Mucosa of descending colon (tissue), 3 donors: ENCODE measurements around the gene FABP1. TPM values are rescaled to one million over a fixed set of nuclear protein-coding genes. Genes with fewer than 3 reads are reported as not detected.

Experiments used
- ATAC-seq: fragments of 200-7000 bp; cut with Tn5 transposase; one replicate; pipeline ENCODE4 v1.9.1; 2020; ENCODE audit warnings: mild to moderate bottlenecking, moderate library complexity
- DNase-seq, 3 donors: peaks; one replicate each; pipeline ENCODE4 v3.0.0-alpha.2; 2020
- H3K36me3 ChIP-seq: fragments of 200-600 bp; one replicate; pipeline ENCODE4 v1.8.0; 2021; ENCODE audit warnings: low read depth, mild to moderate bottlenecking
- H3K4me1 ChIP-seq: fragments of 200-600 bp; one replicate; pipeline ENCODE4 v1.8.0; 2021; ENCODE audit warnings: low read depth, mild to moderate bottlenecking
- H3K4me3 ChIP-seq: fragments of 200-600 bp; one replicate; pipeline ENCODE4 v1.8.0; 2021; ENCODE audit warnings: mild to moderate bottlenecking
- H3K9me3 ChIP-seq: fragments of 200-600 bp; one replicate; pipeline ENCODE4 v1.8.0; 2021; ENCODE audit warnings: mild to moderate bottlenecking
- intact Hi-C, 2 donors: fragments of 100-400 bp; cut with DNase I in 1 of 2; cut with micrococcal nuclease in 1 of 2; formaldehyde crosslinking; loops; one replicate each; pipeline versions ENCODE4 v1.11.0 to v1.11.1; 2022; cut with DNase I, micrococcal nuclease
- total RNA-seq, 3 donors: library from RNA; stranded (reverse); fragmentation: NEBNext Ultra II Directional in 2 of 3; extraction: Animal tissue kit (Norgen Biotek cat#: 25700) in 2 of 3; gene quantifications; one replicate each; pipeline versions ENCODE4 v1.2.1 to v1.2.4, GENCODE V29; 2021 to 2023
- TF ChIP-seq, protein P1 (sequence below): fragments of 200-600 bp; IDR thresholded peaks from one replicate; pipeline ENCODE4 v1.8.0; 2022; ENCODE audit warnings: antibody characterized with exemption, mild to moderate bottlenecking
- donor health status: DM: no; HTN: no; CAD: no; lungs with moderate emphysema.
- donor health status: DM: no; HTN: no; CAD: no.
- donor health status: DM: no; HTN: yes; CAD: no.

The FABP1 gene
- total RNA-seq, 3 donors from 2014 or later = 768 to 5,199 (median 1,319) TPM

DNA sequence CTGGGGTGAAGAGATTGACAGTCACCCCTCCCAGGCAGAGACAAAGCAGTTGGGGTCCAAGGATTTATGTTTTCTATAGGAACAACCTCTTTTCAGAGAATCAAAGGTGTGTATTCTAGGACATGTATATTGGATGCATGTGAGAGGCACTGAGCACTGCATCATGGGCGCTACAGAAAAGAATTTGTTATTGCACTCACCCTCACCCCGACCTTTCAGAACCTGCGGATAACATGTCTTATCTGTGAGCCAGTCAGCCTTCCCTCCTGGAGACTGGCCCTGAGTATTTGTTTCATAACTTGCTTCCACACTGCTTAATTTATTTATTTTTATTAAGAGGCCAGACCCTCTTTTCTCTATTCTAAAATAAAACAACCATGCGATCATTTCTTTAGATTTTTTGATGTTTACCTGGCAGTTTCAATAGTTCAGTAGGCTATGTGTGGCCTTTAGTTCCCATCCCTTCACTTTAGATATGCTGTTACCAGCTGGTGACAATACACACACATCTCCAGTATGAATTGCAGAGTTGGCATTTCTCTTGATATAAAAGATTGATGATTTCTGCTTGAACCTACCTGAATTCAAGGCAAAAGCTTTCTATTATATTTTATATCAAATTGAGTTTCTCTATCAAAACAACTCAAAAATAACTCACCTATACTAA is 29.8 kb downstream of the FABP1 start:
- no peak overlapping the region for H3K4me3 ChIP-seq
- H3K4me1 ChIP-seq = no peaks in the 10 kb centered on the region
- no peaks in the 10 kb centered on the region for H3K36me3 ChIP-seq
- DNase-seq (no peak), ATAC-seq (no peak)
- no peaks in the 10 kb centered on the region for H3K9me3 ChIP-seq
- intact Hi-C loops = no loop called here
- TF ChIP-seq, protein P1, sequence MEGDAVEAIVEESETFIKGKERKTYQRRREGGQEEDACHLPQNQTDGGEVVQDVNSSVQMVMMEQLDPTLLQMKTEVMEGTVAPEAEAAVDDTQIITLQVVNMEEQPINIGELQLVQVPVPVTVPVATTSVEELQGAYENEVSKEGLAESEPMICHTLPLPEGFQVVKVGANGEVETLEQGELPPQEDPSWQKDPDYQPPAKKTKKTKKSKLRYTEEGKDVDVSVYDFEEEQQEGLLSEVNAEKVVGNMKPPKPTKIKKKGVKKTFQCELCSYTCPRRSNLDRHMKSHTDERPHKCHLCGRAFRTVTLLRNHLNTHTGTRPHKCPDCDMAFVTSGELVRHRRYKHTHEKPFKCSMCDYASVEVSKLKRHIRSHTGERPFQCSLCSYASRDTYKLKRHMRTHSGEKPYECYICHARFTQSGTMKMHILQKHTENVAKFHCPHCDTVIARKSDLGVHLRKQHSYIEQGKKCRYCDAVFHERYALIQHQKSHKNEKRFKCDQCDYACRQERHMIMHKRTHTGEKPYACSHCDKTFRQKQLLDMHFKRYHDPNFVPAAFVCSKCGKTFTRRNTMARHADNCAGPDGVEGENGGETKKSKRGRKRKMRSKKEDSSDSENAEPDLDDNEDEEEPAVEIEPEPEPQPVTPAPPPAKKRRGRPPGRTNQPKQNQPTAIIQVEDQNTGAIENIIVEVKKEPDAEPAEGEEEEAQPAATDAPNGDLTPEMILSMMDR = no peak

DNA sequence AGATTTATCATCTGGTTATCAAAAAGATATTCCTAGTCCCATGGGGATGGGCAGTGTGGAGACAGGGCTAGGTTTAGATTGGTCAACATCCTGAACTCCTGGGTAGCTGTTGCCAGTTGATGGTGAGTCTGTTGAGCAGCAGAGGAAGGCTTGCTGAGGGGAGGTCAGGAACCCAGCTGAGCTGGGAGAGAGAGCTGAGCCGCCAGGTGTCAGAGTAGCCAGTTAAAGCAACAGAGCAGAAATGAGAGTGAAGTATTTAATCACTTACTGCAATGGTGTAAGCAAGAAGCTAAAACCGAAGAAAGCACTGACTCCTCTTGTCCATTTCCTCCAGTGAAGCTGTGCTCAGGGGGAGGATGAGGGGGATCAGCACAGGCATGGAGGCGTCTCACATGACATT is 30.7 kb downstream of the FABP1 start:
- TF ChIP-seq, protein P1 = no peak
- Histone ChIP-seq H3K9me3 (no peaks in the 10 kb centered on the region), H3K36me3 (no peaks in the 10 kb centered on the region), H3K4me3 (no peak overlapping the region), H3K4me1 (no peaks in the 10 kb centered on the region)
- DNase-seq (no peak), ATAC-seq (no peak)
- intact Hi-C loops = no loop called here

DNA sequence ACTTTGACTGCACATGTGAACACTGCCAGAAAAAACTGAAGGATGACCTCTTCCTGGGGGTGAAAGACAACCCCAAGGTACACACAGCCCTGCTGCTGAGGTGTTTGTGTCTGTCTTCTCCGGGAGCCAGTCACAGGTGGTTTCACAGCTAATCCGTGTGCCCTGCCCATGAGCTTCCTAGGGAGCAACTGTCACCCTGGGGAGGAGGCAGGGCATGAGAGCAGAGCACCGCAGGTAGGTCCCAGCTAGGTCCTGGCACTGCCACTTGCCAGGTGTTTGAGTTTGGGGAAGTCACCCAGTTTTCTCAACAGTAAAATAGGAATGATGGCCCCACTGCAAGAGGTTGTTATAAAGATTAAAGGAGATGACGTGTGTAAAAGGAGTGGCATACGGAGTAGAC is 31.2 kb downstream of the FABP1 start:
- no peak overlapping the region for H3K4me3 ChIP-seq
- H3K4me1 ChIP-seq = no peaks in the 10 kb centered on the region
- no peaks in the 10 kb centered on the region for H3K36me3 ChIP-seq
- TF ChIP-seq, protein P1 = no peak
- DNase-seq (no peak), ATAC-seq (peak; percentile 58)
- intact Hi-C loops = no loop called here
- H3K9me3 ChIP-seq = no peaks in the 10 kb centered on the region

DNA sequence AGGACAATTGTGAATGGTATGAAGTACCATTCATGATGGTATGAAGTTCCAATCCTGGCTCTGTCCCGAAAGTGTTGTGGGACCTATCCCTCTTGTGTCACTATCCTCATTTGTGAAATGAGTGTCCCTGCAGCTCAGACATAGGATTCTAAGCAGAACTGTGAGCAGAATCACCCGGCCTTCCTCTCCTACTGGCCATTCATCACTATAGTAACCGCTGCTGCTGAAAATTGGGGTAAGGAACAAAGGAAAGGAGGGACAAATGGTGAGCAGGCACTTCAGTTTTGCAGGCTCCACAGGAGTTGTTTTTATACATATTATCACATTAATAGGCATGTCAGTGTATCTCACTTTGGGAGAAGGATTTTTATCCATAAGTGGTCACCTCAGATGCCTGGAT is 32.8 kb downstream of the FABP1 start:
- intact Hi-C loops = no loop called here
- H3K4me1 ChIP-seq = no peaks in the 10 kb centered on the region
- no peak for ATAC-seq
- no peak for DNase-seq
- H3K4me3 ChIP-seq = no peak overlapping the region
- TF ChIP-seq, protein P1 = no peak
- H3K9me3 ChIP-seq = no peaks in the 10 kb centered on the region
- H3K36me3 ChIP-seq = no peaks in the 10 kb centered on the region

DNA sequence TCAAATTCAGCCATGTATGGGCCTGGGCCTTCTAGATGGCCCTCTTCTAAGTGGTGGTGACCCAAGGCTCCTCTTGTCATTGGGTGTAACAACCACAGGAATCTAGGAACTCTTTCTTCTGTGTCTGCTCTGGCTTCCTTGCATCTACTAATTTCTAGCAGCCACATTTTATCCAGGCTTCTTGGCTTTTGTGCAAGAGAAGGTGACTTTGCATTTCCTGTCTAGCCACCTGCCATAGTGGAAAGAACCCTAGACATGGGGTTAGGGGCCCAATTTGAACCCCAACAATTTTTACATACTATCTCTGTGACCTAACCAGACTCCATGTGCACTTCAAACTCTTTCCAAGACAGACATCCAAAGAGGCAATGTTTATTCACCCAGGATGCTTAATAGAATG is 35.1 kb downstream of the FABP1 start:
- no peak for ATAC-seq
- intact Hi-C loops = no loop called here
- no peak for DNase-seq
- TF ChIP-seq, protein P1 = no peak
- H3K4me1 ChIP-seq = no peaks in the 10 kb centered on the region
- no peaks in the 10 kb centered on the region for H3K9me3 ChIP-seq
- no peak overlapping the region for H3K4me3 ChIP-seq
- H3K36me3 ChIP-seq = no peaks in the 10 kb centered on the region

DNA sequence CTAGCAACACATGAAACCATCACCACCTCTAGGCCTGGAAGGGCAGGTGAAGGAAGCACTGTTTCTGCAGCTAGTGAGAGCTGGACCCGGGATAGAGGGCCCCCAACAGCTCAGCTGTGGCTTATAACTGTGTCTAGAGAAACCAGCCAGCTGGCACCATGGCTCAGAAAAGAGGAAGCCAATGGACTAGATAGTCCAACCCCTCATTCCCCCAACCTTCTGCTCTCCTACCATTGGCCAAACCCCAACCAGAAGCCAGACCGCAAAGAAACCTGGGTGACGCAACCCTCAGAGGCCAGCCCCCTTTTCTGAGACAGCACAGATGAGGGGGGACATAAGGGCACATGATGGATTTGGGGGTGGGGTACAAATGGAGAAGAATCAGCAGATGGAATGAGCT is 35.9 kb downstream of the FABP1 start:
- intact Hi-C loops = no loop called here

More for the DNA sequence above, 35.9 kb downstream of the FABP1 start:
- TF ChIP-seq, protein P1 = no peak
- ATAC-seq (no peak), DNase-seq (no peak)
- H3K4me1 ChIP-seq = no peaks in the 10 kb centered on the region
- H3K36me3 ChIP-seq = no peaks in the 10 kb centered on the region
- no peak overlapping the region for H3K4me3 ChIP-seq
- H3K9me3 ChIP-seq = no peaks in the 10 kb centered on the region
